Activated T-cell treated with anti-CD3 and anti-CD28 coated beads for 24 hours (primary cell): Measurements from ENCODE around the gene TMTC1.

Experiments
- DNase-seq: peaks from one replicate; pipeline ENCODE4 v3.0.0-alpha.2; 2020; ENCODE audit warnings: low read depth

Gene TMTC1

GRCh38 chr12:29780084-29780483 is 3.7 kb downstream of the TMTC1 start:
- DNase-seq: no peak

GRCh38 chr12:29778531-29778930 is 5.2 kb downstream of the TMTC1 start:
- DNase-seq: no peak

GRCh38 chr12:29773076-29773475 is 10.7 kb downstream of the TMTC1 start:
- no peak for DNase-seq

GRCh38 chr12:29771786-29772185 is 12.0 kb downstream of the TMTC1 start:
- DNase-seq: no peak

DNA sequence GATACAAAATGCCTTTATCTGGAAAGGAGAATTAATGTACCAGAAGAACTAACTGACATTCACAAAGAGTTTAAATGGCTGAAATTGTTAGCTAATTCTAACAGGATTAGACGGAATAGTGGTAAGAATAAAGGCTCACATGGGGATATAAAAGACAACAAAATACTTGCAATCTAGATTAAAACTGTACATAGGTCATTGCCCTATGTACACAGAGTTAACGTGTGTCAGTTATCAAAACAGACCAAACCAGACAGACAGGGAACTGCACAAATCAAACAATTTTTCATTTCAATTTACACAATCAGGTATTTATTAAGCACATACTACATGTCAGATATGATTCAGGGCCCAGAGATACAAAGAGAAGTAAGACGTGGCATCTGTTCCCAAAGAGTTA is 12.6 kb downstream of the TMTC1 start:
- no peak for DNase-seq

GRCh38 chr12:29769162-29769858 is 14.4 kb downstream of the TMTC1 start:
- no peak for DNase-seq

GRCh38 chr12:29768372-29768771 is 15.4 kb downstream of the TMTC1 start:
- no peak for DNase-seq

- DNase-seq: no peak
Measured at GRCh38 chr12:29763301-29763683, 20.4 kb downstream of the TMTC1 start.

- DNase-seq: no peak
Measured at GRCh38 chr12:29762637-29763300, 21.0 kb downstream of the TMTC1 start.

DNA sequence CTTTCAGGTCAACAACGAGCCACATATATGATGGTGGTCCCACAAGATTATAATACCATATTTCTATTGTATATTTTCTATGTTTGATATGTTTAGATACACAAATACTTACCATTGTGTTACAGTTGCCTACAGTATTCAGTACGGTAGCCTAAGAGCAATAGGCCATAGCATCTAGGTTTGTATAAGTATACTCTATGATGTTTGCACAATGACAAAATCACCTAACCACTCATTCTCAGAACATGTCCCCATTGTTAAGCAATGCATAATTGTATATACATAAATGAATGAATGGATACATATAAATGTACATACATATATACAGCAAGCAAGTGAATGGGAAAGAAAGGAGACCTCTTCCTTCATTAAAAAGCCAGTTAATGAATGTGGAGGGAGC is 23.8 kb downstream of the TMTC1 start:
- no peak for DNase-seq

GRCh38 chr12:29756741-29757390 is 26.9 kb downstream of the TMTC1 start:
- DNase-seq: no peak

DNA sequence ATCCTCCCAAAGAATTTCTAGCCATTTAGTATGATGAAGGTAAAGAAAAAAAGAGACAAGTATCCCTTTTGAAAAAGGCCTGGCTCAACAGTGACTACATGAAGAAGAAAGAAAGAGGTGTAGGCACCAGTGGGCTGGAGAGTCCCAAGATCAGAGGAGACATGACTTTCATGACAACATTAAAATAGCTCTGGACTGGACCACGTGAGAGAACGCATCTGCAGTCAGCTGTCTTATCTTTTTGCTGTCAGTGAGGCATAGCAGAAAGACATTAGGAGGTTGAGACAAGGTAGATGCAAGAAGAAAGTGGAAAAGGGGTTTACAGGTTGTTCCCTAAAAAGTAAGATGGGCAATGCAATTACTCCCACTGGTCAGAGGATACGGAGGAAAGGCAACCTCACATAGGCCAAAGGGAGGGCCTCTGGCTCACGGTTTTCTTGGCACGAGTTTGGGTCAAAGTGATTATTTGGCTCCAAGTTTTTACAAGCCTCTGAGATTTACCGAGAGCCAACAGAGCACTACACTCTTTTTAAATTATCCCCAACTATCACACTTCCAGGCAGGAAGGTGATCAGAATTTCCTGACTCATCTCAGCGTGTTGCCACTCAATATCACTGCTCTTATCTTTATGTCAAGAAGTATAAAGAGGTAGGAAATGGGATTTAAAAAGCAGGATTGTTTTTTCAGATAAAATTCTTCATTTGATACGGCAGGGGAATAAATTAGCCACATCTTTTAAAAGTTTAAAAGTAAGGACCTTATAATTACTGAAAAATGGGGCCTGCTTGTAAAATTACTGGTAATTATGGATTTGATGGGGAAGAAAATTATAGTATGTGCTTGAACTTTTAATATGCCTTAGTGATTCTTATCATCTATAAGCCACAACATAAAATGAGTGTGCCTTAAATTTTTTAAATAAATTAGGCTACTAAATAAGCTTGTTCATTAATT is 29.2 kb downstream of the TMTC1 start:
- DNase-seq: no peak

- DNase-seq: no peak
Measured at GRCh38 chr12:29752121-29752520, 31.6 kb downstream of the TMTC1 start.

GRCh38 chr12:29751676-29752075 is 32.1 kb downstream of the TMTC1 start:
- no peak for DNase-seq

- no peak for DNase-seq
Measured at GRCh38 chr12:29750928-29751220, 32.9 kb downstream of the TMTC1 start.

- no peak for DNase-seq
Measured at GRCh38 chr12:29750131-29750927, 33.4 kb downstream of the TMTC1 start.

DNA sequence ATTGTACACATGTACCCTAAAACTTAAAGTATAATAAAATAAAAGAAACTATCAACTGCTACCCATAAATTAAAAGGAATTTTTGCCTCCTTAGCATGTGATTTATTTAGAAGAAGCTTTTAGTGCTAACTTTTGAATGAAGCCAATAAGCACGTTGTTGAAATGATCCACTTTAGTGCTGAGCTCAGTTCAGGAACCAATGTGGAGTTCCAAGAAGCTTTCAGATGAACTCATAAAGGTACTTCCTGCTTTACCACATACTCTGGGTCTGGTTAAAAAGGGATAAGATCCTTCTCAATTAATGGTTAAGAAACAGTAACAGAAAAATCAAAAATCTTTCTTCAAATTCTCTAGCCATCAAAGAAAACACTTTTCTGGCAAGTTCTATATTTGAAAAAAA is 39.4 kb downstream of the TMTC1 start:
- no peak for DNase-seq

DNA sequence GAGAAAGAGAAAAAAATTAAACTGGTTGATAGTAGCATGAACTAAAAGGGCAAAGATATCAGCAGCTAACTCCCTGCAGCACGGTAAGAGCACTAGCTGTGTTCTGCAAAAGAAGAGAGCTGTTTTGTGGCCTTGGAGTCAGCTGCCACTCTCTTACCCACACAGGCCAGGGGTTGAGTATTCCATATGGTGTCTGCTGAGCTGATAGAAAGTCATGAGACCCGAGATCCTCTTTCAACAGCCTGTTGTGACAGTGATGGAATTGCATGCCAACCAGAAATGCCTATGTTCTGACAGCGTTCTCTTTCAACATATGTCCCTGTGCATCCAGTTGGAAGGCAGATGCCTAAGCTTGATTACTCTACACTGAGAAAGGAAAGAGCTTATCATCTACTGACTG is 39.9 kb downstream of the TMTC1 start:
- no peak for DNase-seq

- no peak for DNase-seq
Measured at GRCh38 chr12:29743077-29743476, 40.7 kb downstream of the TMTC1 start.

DNA sequence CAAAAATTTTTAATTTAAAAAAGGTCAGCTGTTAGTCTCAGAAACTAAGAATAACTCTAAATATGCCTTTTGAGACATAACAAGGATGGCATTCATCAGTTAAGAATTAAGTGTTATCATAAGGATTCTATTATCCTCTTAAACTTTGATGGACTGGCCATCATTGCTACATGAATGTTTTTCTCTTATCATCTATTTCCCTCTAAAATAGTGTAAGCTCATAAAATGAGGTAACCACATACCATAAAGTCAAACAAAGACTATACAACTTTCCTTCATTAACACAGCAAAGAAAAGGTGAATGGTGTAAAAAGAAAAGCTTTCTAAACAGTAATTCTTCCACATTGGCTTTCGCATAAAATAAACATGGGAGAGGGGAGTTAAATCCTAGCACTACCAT is 41.1 kb downstream of the TMTC1 start:
- no peak for DNase-seq

- no peak for DNase-seq
Measured at GRCh38 chr12:29741342-29742241, 42.1 kb downstream of the TMTC1 start.
